HepG2 (cell line): ENCODE data around the gene LHFPL6. TPM values are rescaled to one million over a fixed set of nuclear protein-coding genes. Genes with fewer than 3 reads are reported as not detected.

Experiments
- ATAC-seq: fragments of 200-7000 bp; cut with Tn5 transposase; 3 replicates; pipeline ENCODE4 v1.9.1; 2020; ENCODE audit warnings: mild to moderate bottlenecking, moderate library complexity
- BruUV-seq: library from RNA; stranded (reverse); fragments of 400-500 nt; replicated peaks from 2 replicates; lab custom pipeline; 2021; lab: Mats Ljungman, UMichigan
- CTCF ChIA-PET: fragments of 300-600 bp; formaldehyde crosslinking; extraction: SDS; loops from one replicate; lab custom pipeline; 2021; ENCODE audit warnings: low total read pairs, inconsistent platforms, low intra/inter-chr PET ratio; lab: Yijun Ruan, JAX
- POLR2A ChIA-PET: fragments of 350-600 bp; sonication (Branson Sonifier 250); formaldehyde crosslinking; loops from one replicate; lab custom pipeline; 2020; ENCODE audit warnings: antibody characterized with exemption, inconsistent platforms; lab: Yijun Ruan, JAX
- DNase-seq: peaks from one replicate; pipeline ENCODE4 v3.0.0-alpha.2; 2015; ENCODE audit warnings: low spot score
- FAIRE-seq: peaks from 3 replicates; lab custom pipeline; 2011; peaks lifted over from hg19 to GRCh38; lab: Jason Lieb, UNC
- H2AFZ ChIP-seq: one replicate; pipeline ENCODE4 v1.6.1; 2011; ENCODE audit warnings: low read length, inconsistent platforms
- H3K27ac ChIP-seq: fragments of 300-600 bp; 3 replicates; pipeline ENCODE4 v1.8.0; 2011; ENCODE audit warnings: mixed run types, mild to moderate bottlenecking, mixed read lengths, low read length, inconsistent platforms; ENCODE audit not compliant: insufficient read depth; ENCODE audit errors: extremely low read length
- H3K27me3 ChIP-seq, 2 experiments: fragments of 200-600 bp in 1 of 2; 2 replicates in 1 of 2; 3 replicates in 1 of 2; pipeline versions ENCODE4 v1.6.0 to v1.8.0; 2011; ENCODE audit warnings: low read length in 2 of 2, mild to moderate bottlenecking in 2 of 2, moderate library complexity in 2 of 2, inconsistent platforms in 1 of 2; ENCODE audit not compliant: insufficient read depth in 2 of 2, control insufficient read depth in 1 of 2
- H3K36me3 ChIP-seq, 2 experiments: fragments of 200-600 bp in 1 of 2; replicated peaks in 1 of 2; 2 replicates in 1 of 2; 3 replicates in 1 of 2; pipeline versions ENCODE4 v1.5.1 to v1.8.0; 2011; ENCODE audit warnings: low read length in 2 of 2, inconsistent platforms in 1 of 2; ENCODE audit not compliant: insufficient read depth in 2 of 2, control insufficient read depth in 1 of 2
- H3K4me1 ChIP-seq: 2 replicates; pipeline ENCODE4 v1.5.1; 2012; ENCODE audit warnings: low read length, inconsistent platforms; ENCODE audit not compliant: insufficient read depth
- H3K4me2 ChIP-seq: 2 replicates; pipeline ENCODE4 v1.6.0; 2011; ENCODE audit warnings: low read depth, low read length, inconsistent platforms
- H3K4me3 ChIP-seq, 3 experiments: fragments of 200-600 bp in 1 of 3; sonication (generic), shearing (Covaris generic) in 1 of 3; replicated peaks in 1 of 3; 2 replicates each; pipeline ENCODE4 v1.5.1; 2011 to 2016; ENCODE audit warnings: low read length in 3 of 3, inconsistent platforms in 2 of 3, low read depth in 2 of 3, mild to moderate bottlenecking in 2 of 3, control low read depth in 1 of 3, mixed read lengths in 1 of 3; ENCODE audit not compliant: insufficient read depth in 1 of 3
- H3K79me2 ChIP-seq: one replicate; pipeline ENCODE4 v1.6.1; 2011; ENCODE audit warnings: low read length, inconsistent platforms; ENCODE audit not compliant: insufficient read depth
- H3K9ac ChIP-seq: 2 replicates; pipeline ENCODE4 v1.6.0; 2011; ENCODE audit warnings: mild to moderate bottlenecking, low read depth, low read length, inconsistent platforms; ENCODE audit not compliant: insufficient read depth
- H3K9me3 ChIP-seq: 2 replicates; pipeline ENCODE4 v1.5.1; 2012; ENCODE audit warnings: mild to moderate bottlenecking, low read length
- H4K20me1 ChIP-seq: 2 replicates; pipeline ENCODE4 v1.6.0; 2011; ENCODE audit warnings: inconsistent platforms, mild to moderate bottlenecking, low read length, moderate library complexity; ENCODE audit not compliant: insufficient read depth
- BCL6 ChIP-seq: IDR thresholded peaks from 2 replicates; pipeline ENCODE4 v1.6.1; 2016; ENCODE audit warnings: missing genetic modification reagents, missing compliant biosample characterization
- BORCS8-MEF2B ChIP-seq: sonication (generic); formaldehyde crosslinking; IDR thresholded peaks from 2 replicates; pipeline ENCODE4 v1.8.0; 2022; ENCODE audit warnings: mild to moderate bottlenecking, missing genetic modification reagents
- KAT8 ChIP-seq: IDR thresholded peaks from 2 replicates; pipeline ENCODE4 v1.6.1; 2016; ENCODE audit warnings: missing genetic modification reagents, missing compliant biosample characterization
- MBNL3 ChIP-seq: fragments of 250-450 bp; sonication (Bioruptor Pico); conservative IDR thresholded peaks from 2 replicates; pipeline ENCODE4 v1.8.0; 2022; ENCODE audit warnings: mild to moderate bottlenecking, inconsistent platforms
- NFKB2 ChIP-seq: sonication (generic); formaldehyde crosslinking; IDR thresholded peaks from 2 replicates; pipeline ENCODE4 v1.4.0; 2020; ENCODE audit warnings: missing genetic modification reagents, borderline replicate concordance
- PAF1 ChIP-seq: IDR thresholded peaks from 2 replicates; pipeline ENCODE4 v1.6.1; 2016; ENCODE audit warnings: missing genetic modification reagents, missing compliant biosample characterization
- ZNF563 ChIP-seq: sonication (generic); formaldehyde crosslinking; IDR thresholded peaks from 2 replicates; pipeline ENCODE4 v1.8.0; 2022; ENCODE audit warnings: mild to moderate bottlenecking, moderate library complexity, missing genetic modification reagents
- WGBS: methylation state at CpG from one replicate; pipeline ENCODE4 v1.1.6; 2017; ENCODE audit warnings: low lambda C conversion rate; 5-methylcytosine and 5-hydroxymethylcytosine counted together
- in situ Hi-C: cut with HindIII; loops from 2 replicates; pipeline ENCODE4 v1.10.0; 2017; ENCODE audit warnings: low pct_unique_long_range_greater_than_20kb; ENCODE audit not compliant: extremely low pct_ligation_motif_present
- intact Hi-C: fragments of 100-400 bp; cut with micrococcal nuclease; formaldehyde crosslinking; loops from one replicate; pipeline ENCODE4 v1.10.0; 2022; ENCODE audit not compliant: unreplicated experiment
- polyA plus RNA-seq, 8 experiments: library from polyadenylated mRNA; depleted of rRNA in 3 of 8; stranded (reverse) in 7 of 8; unstranded in 1 of 8; fragments of >200 nt; fragmentation: Illumina TruSeq in 4 of 8; extraction: Trizol in 4 of 8; gene quantifications; 2 replicates each; pipeline versions ENCODE4 v1.2.1 to v1.2.3, GENCODE V29; 2011 to 2016; ENCODE audit warnings: low read depth in 4 of 8, missing spikeins in 1 of 8, mixed read lengths in 1 of 8; ENCODE audit not compliant: insufficient read depth in 1 of 8
- total RNA-seq, 5 experiments: library from RNA; depleted of rRNA; stranded (reverse); fragments of >200 nt; fragmentation: Illumina TruSeq; extraction: Trizol; gene quantifications; 2 replicates each; pipeline ENCODE4 v1.2.3, GENCODE V29; 2016; ENCODE audit warnings: low read depth in 1 of 5
- TF ChIP-seq, protein P1 (sequence below): sonication (generic); formaldehyde crosslinking; IDR thresholded peaks from 2 replicates; pipeline ENCODE4 v1.4.0; 2020; ENCODE audit warnings: missing genetic modification reagents, borderline replicate concordance
- TF ChIP-seq, protein P2 (sequence below): IDR thresholded peaks from 2 replicates; pipeline ENCODE4 v1.6.1; 2018; ENCODE audit warnings: missing genetic modification reagents, mild to moderate bottlenecking, missing compliant biosample characterization
- TF ChIP-seq, protein P3 (sequence below): sonication (generic); formaldehyde crosslinking; IDR thresholded peaks from 2 replicates; pipeline ENCODE4 v1.8.1; 2023; ENCODE audit warnings: mild to moderate bottlenecking, missing genetic modification reagents

LHFPL6 gene
- total and polyA plus RNA-seq, 2 of the 13 experiments (the other 11 are each of a cell fraction or from before 2014, with no cell fraction given) = not detected

DNA sequence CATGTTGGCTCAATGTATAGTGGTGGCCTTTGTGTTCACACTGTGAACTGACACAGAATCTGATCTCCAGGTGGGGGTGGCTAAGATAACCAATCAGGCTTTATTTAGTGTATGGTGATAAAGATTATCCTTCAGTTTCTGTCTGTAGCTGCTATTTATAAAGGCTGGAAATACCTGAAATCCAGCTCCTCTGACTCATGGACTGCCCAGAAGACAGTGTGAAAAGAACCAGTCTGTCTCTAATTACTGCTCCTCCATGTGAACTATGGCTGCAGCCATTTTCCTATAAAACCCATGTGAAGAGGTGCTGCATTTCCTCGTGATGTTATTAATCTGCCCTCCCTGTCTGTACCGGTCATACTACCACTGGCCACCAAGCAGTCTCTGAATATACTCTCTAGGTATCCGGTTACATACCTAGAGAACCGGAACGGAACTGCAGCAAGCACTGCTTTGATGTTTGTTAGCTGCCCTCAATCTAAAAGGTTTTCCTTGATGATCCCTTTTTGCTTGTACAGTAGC, 238.0 kb downstream of the LHFPL6 start:
- H3K27me3 ChIP-seq = no peaks in the 10 kb centered on the region
- POLR2A ChIA-PET = no interaction called here
- in situ Hi-C loops (no loop called here), intact Hi-C loops (no loop called here)
- no peaks in the 10 kb centered on the region for H3K36me3 ChIP-seq
- no TSS peak for BruUV-seq
- 0% methylated on average over 5 of the region's 5 CpGs for WGBS
- H3K79me2 ChIP-seq = no peaks in the 10 kb centered on the region
- H3K27ac ChIP-seq = no peak overlapping the region
- no peaks in the 10 kb centered on the region for H4K20me1 ChIP-seq
- no peak overlapping the region for H3K9ac ChIP-seq
- H3K4me1 ChIP-seq = no peaks in the 10 kb centered on the region
- FAIRE-seq = no peak
- no peak overlapping the region for H3K4me2 ChIP-seq
- H2AFZ ChIP-seq = no peak overlapping the region
- H3K4me3 ChIP-seq = no peak overlapping the region
- no peak for TF ChIP-seq MBNL3
- TF ChIP-seq BCL6 (CRISPR knock-in tag) = 0 out of 2 replicates have a peak, but pooled peaks have one; percentile 45
- no peak for TF ChIP-seq ZNF563 (CRISPR knock-in tag)
- CTCF ChIA-PET = no interaction called here
- no peaks in the 10 kb centered on the region for H3K9me3 ChIP-seq
- peak; percentile 88 for ATAC-seq
- DNase-seq = peak; percentile 7

DNA sequence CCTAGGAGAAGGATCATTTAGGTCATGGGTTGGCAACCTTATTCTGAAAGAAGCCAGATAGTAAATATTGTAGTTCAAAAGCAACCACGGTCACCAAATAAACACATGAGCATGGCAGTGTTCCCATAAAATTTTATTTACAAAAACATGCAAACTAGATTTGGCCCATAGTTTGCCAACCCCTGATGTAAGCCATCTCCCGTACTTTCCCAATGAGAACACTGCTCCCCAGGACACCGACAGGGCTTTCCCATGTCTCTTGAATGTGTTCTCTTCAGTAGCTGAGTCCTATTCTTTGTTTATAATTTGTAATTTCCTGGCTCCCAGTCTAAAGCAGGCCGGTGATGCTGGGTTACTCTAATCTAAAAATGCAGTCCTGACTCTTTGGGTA, 239.6 kb downstream of the LHFPL6 start:
- ATAC-seq (no peak), DNase-seq (no peak), FAIRE-seq (no peak)
- no peaks in the 10 kb centered on the region for H3K27me3 ChIP-seq
- BruUV-seq = no TSS peak
- H3K4me2 ChIP-seq = no peak overlapping the region
- 3% methylated on average over 4 of the region's 4 CpGs for WGBS
- in situ Hi-C loops = no loop called here
- no peak overlapping the region for H3K9ac ChIP-seq
- POLR2A ChIA-PET = no interaction called here
- H4K20me1 ChIP-seq = no peaks in the 10 kb centered on the region
- no peaks in the 10 kb centered on the region for H3K9me3 ChIP-seq
- no peak overlapping the region for H3K27ac ChIP-seq
- no peaks in the 10 kb centered on the region for H3K4me1 ChIP-seq
- CTCF ChIA-PET = no interaction called here
- no peak overlapping the region for H3K4me3 ChIP-seq
- H3K36me3 ChIP-seq = no peaks in the 10 kb centered on the region
- intact Hi-C loops = no loop called here
- H2AFZ ChIP-seq = no peak overlapping the region
- no peaks in the 10 kb centered on the region for H3K79me2 ChIP-seq
- TF ChIP-seq, protein P1, sequence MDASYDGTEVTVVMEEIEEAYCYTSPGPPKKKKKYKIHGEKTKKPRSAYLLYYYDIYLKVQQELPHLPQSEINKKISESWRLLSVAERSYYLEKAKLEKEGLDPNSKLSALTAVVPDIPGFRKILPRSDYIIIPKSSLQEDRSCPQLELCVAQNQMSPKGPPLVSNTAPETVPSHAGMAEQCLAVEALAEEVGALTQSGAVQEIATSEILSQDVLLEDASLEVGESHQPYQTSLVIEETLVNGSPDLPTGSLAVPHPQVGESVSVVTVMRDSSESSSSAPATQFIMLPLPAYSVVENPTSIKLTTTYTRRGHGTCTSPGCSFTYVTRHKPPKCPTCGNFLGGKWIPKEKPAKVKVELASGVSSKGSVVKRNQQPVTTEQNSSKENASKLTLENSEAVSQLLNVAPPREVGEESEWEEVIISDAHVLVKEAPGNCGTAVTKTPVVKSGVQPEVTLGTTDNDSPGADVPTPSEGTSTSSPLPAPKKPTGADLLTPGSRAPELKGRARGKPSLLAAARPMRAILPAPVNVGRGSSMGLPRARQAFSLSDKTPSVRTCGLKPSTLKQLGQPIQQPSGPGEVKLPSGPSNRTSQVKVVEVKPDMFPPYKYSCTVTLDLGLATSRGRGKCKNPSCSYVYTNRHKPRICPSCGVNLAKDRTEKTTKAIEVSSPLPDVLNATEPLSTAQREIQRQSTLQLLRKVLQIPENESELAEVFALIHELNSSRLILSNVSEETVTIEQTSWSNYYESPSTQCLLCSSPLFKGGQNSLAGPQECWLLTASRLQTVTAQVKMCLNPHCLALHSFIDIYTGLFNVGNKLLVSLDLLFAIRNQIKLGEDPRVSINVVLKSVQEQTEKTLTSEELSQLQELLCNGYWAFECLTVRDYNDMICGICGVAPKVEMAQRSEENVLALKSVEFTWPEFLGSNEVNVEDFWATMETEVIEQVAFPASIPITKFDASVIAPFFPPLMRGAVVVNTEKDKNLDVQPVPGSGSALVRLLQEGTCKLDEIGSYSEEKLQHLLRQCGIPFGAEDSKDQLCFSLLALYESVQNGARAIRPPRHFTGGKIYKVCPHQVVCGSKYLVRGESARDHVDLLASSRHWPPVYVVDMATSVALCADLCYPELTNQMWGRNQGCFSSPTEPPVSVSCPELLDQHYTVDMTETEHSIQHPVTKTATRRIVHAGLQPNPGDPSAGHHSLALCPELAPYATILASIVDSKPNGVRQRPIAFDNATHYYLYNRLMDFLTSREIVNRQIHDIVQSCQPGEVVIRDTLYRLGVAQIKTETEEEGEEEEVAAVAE = no peak
- TF ChIP-seq NFKB2 (CRISPR knock-in tag) = no peak
- no peak for TF ChIP-seq BORCS8-MEF2B (CRISPR knock-in tag)
- TF ChIP-seq, protein P2, sequence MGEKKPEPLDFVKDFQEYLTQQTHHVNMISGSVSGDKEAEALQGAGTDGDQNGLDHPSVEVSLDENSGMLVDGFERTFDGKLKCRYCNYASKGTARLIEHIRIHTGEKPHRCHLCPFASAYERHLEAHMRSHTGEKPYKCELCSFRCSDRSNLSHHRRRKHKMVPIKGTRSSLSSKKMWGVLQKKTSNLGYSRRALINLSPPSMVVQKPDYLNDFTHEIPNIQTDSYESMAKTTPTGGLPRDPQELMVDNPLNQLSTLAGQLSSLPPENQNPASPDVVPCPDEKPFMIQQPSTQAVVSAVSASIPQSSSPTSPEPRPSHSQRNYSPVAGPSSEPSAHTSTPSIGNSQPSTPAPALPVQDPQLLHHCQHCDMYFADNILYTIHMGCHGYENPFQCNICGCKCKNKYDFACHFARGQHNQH (CRISPR knock-in tag) = no peak
- no peak for TF ChIP-seq PAF1 (CRISPR knock-in tag)
- TF ChIP-seq KAT8 (CRISPR knock-in tag) = no peak
- TF ChIP-seq, protein P3, sequence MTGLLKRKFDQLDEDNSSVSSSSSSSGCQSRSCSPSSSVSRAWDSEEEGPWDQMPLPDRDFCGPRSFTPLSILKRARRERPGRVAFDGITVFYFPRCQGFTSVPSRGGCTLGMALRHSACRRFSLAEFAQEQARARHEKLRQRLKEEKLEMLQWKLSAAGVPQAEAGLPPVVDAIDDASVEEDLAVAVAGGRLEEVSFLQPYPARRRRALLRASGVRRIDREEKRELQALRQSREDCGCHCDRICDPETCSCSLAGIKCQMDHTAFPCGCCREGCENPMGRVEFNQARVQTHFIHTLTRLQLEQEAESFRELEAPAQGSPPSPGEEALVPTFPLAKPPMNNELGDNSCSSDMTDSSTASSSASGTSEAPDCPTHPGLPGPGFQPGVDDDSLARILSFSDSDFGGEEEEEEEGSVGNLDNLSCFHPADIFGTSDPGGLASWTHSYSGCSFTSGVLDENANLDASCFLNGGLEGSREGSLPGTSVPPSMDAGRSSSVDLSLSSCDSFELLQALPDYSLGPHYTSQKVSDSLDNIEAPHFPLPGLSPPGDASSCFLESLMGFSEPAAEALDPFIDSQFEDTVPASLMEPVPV (CRISPR knock-in tag) = no peak
